ENCODE results near the gene GFRA1.

The GFRA1 gene

GRCh38 chr10:116226053-116226452 is 47.0 kb downstream of the GFRA1 start:
- no peak overlapping the region for H3K9ac ChIP-seq (ENCODE audit: low read depth in 1 of 2, low read length in 2 of 2)
- H3K9me3 ChIP-seq (ENCODE audit: control insufficient read depth in 2 of 2, low read length in 2 of 2): no peaks in the 10 kb centered on the region
- no peaks in the 10 kb centered on the region for H3K36me3 ChIP-seq (ENCODE audit: control insufficient read depth in 2 of 2, insufficient read depth in 2 of 2, low read length in 2 of 2)
- H3K27ac ChIP-seq (ENCODE audit: low read depth in 2 of 2, low read length in 2 of 2): no peak overlapping the region
- no peaks in the 10 kb centered on the region for H3K4me1 ChIP-seq (ENCODE audit: control insufficient read depth in 2 of 2, insufficient read depth in 2 of 2, low read length in 2 of 2)
- no peak overlapping the region for H3K4me3 ChIP-seq (ENCODE audit: low read length in 2 of 2)
- no peaks in the 10 kb centered on the region for H3K27me3 ChIP-seq (ENCODE audit: control insufficient read depth in 2 of 2, insufficient read depth in 2 of 2, low read length in 2 of 2)

DNA sequence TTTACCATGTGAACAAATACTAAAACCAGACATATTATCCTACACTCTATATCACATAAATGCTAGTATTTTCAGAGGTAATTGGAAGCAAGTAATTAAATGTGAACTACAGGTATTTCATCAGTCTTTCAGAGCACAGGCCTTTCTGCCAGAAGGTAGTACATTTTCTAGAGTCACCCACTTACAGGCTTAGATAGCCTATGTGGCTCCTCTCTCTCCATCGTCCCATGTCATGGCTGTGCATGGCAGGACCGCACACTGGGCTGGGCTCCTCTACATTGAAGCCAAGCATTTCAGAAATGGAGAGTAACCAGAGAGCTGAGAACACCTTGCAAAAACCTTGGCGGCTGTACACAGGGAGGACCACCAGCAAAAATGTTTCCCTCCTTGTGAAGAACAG is 49.7 kb downstream of the GFRA1 start:
- H3K9me3 ChIP-seq (ENCODE audit: control insufficient read depth in 2 of 2, low read length in 2 of 2): no peaks in the 10 kb centered on the region
- H3K27ac ChIP-seq (ENCODE audit: low read depth in 2 of 2, low read length in 2 of 2): no peak overlapping the region
- H3K27me3 ChIP-seq (ENCODE audit: control insufficient read depth in 2 of 2, insufficient read depth in 2 of 2, low read length in 2 of 2): no peaks in the 10 kb centered on the region
- H3K36me3 ChIP-seq (ENCODE audit: control insufficient read depth in 2 of 2, insufficient read depth in 2 of 2, low read length in 2 of 2): no peaks in the 10 kb centered on the region
- no peak overlapping the region for H3K4me3 ChIP-seq (ENCODE audit: low read length in 2 of 2)
- no peaks in the 10 kb centered on the region for H3K4me1 ChIP-seq (ENCODE audit: control insufficient read depth in 2 of 2, insufficient read depth in 2 of 2, low read length in 2 of 2)
- H3K9ac ChIP-seq (ENCODE audit: low read depth in 1 of 2, low read length in 2 of 2): no peak overlapping the region

DNA sequence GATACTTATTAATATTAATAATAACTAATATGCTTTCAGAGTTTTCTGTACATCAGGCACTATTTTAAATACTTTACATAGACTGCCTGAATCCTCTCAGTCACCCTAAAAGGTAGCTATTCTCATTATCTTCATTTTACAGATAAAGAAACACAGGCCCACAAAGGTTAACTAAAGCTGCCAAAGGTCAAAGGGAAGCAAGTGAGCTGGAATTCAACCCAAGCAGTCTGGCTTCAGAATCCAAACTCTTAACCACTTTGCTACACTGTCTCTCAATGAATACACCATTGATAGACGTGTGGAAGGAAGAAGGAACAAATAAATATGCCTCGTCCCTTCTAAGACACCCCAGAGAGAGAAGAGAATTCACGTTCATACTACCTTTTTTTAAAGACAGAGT is 52.0 kb downstream of the GFRA1 start:
- H3K27me3 ChIP-seq (ENCODE audit: control insufficient read depth in 2 of 2, insufficient read depth in 2 of 2, low read length in 2 of 2): no peaks in the 10 kb centered on the region
- no peak overlapping the region for H3K27ac ChIP-seq (ENCODE audit: low read depth in 2 of 2, low read length in 2 of 2)
- no peak overlapping the region for H3K9ac ChIP-seq (ENCODE audit: low read depth in 1 of 2, low read length in 2 of 2)
- no peaks in the 10 kb centered on the region for H3K36me3 ChIP-seq (ENCODE audit: control insufficient read depth in 2 of 2, insufficient read depth in 2 of 2, low read length in 2 of 2)
- H3K9me3 ChIP-seq (ENCODE audit: control insufficient read depth in 2 of 2, low read length in 2 of 2): no peaks in the 10 kb centered on the region
- H3K4me3 ChIP-seq (ENCODE audit: low read length in 2 of 2): no peak overlapping the region
- no peaks in the 10 kb centered on the region for H3K4me1 ChIP-seq (ENCODE audit: control insufficient read depth in 2 of 2, insufficient read depth in 2 of 2, low read length in 2 of 2)

DNA sequence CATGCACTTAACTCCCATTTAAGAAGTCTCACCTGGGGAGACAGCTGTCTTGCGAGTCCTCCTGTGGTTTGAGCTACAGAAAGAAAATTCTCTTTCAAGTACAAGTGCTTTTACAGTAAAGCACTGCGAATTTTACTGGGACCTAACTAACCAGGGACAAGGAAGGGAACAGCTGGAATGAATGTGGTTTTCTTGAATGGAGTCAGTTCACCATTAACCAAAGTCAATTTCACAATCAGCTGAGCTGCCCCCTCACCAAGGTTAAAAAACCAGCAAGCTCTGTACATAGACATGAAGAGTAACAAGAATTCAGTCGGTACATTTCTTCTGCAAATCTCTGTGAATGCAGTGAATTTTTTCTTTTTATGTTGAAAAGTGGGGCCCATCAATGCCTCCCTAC is 56.3 kb downstream of the GFRA1 start:
- no peaks in the 10 kb centered on the region for H3K27me3 ChIP-seq (ENCODE audit: control insufficient read depth in 2 of 2, insufficient read depth in 2 of 2, low read length in 2 of 2)
- no peak overlapping the region for H3K27ac ChIP-seq (ENCODE audit: low read depth in 2 of 2, low read length in 2 of 2)
- H3K9me3 ChIP-seq (ENCODE audit: control insufficient read depth in 2 of 2, low read length in 2 of 2): no peaks in the 10 kb centered on the region
- no peak overlapping the region for H3K4me3 ChIP-seq (ENCODE audit: low read length in 2 of 2)
- no peak overlapping the region for H3K9ac ChIP-seq (ENCODE audit: low read depth in 1 of 2, low read length in 2 of 2)
- no peaks in the 10 kb centered on the region for H3K4me1 ChIP-seq (ENCODE audit: control insufficient read depth in 2 of 2, insufficient read depth in 2 of 2, low read length in 2 of 2)
- no peaks in the 10 kb centered on the region for H3K36me3 ChIP-seq (ENCODE audit: control insufficient read depth in 2 of 2, insufficient read depth in 2 of 2, low read length in 2 of 2)

- no peaks in the 10 kb centered on the region for H3K36me3 ChIP-seq (ENCODE audit: control insufficient read depth in 2 of 2, insufficient read depth in 2 of 2, low read length in 2 of 2)
- no peaks in the 10 kb centered on the region for H3K4me1 ChIP-seq (ENCODE audit: control insufficient read depth in 2 of 2, insufficient read depth in 2 of 2, low read length in 2 of 2)
Measured at GRCh38 chr10:116215651-116216050, 57.4 kb downstream of the GFRA1 start.

GRCh38 chr10:116211682-116212081 is 61.3 kb downstream of the GFRA1 start:
- Histone ChIP-seq H3K36me3 (ENCODE audit: control insufficient read depth in 2 of 2, insufficient read depth in 2 of 2, low read length in 2 of 2) (no peaks in the 10 kb centered on the region), H3K4me3 (ENCODE audit: low read length in 2 of 2) (no peak overlapping the region), H3K27ac (ENCODE audit: low read depth in 2 of 2, low read length in 2 of 2) (no peak overlapping the region), H3K9ac (ENCODE audit: low read depth in 1 of 2, low read length in 2 of 2) (no peak overlapping the region), H3K4me1 (ENCODE audit: control insufficient read depth in 2 of 2, insufficient read depth in 2 of 2, low read length in 2 of 2) (no peaks in the 10 kb centered on the region), H3K27me3 (ENCODE audit: control insufficient read depth in 2 of 2, insufficient read depth in 2 of 2, low read length in 2 of 2) (no peaks in the 10 kb centered on the region), H3K9me3 (ENCODE audit: control insufficient read depth in 2 of 2, low read length in 2 of 2) (no peaks in the 10 kb centered on the region)

More at GRCh38 chr10:116215651-116216050, 57.4 kb downstream of the GFRA1 start:
- Histone ChIP-seq H3K9ac (ENCODE audit: low read depth in 1 of 2, low read length in 2 of 2) (no peak overlapping the region), H3K4me3 (ENCODE audit: low read length in 2 of 2) (no peak overlapping the region), H3K9me3 (ENCODE audit: control insufficient read depth in 2 of 2, low read length in 2 of 2) (no peaks in the 10 kb centered on the region), H3K27ac (ENCODE audit: low read depth in 2 of 2, low read length in 2 of 2) (no peak overlapping the region), H3K27me3 (ENCODE audit: control insufficient read depth in 2 of 2, insufficient read depth in 2 of 2, low read length in 2 of 2) (no peaks in the 10 kb centered on the region)

GRCh38 chr10:116210588-116211346 is 62.2 kb downstream of the GFRA1 start:
- no peaks in the 10 kb centered on the region for H3K27me3 ChIP-seq (ENCODE audit: control insufficient read depth in 2 of 2, insufficient read depth in 2 of 2, low read length in 2 of 2)
- H3K4me3 ChIP-seq (ENCODE audit: low read length in 2 of 2): no peak overlapping the region
- H3K4me1 ChIP-seq (ENCODE audit: control insufficient read depth in 2 of 2, insufficient read depth in 2 of 2, low read length in 2 of 2): no peaks in the 10 kb centered on the region
- H3K9me3 ChIP-seq (ENCODE audit: control insufficient read depth in 2 of 2, low read length in 2 of 2): no peaks in the 10 kb centered on the region
- no peak overlapping the region for H3K27ac ChIP-seq (ENCODE audit: low read depth in 2 of 2, low read length in 2 of 2)
- H3K9ac ChIP-seq (ENCODE audit: low read depth in 1 of 2, low read length in 2 of 2): no peak overlapping the region
- no peaks in the 10 kb centered on the region for H3K36me3 ChIP-seq (ENCODE audit: control insufficient read depth in 2 of 2, insufficient read depth in 2 of 2, low read length in 2 of 2)

- Histone ChIP-seq H3K9me3 (ENCODE audit: control insufficient read depth in 2 of 2, low read length in 2 of 2) (no peaks in the 10 kb centered on the region), H3K4me3 (ENCODE audit: low read length in 2 of 2) (no peak overlapping the region), H3K27ac (ENCODE audit: low read depth in 2 of 2, low read length in 2 of 2) (no peak overlapping the region), H3K4me1 (ENCODE audit: control insufficient read depth in 2 of 2, insufficient read depth in 2 of 2, low read length in 2 of 2) (no peaks in the 10 kb centered on the region), H3K36me3 (ENCODE audit: control insufficient read depth in 2 of 2, insufficient read depth in 2 of 2, low read length in 2 of 2) (no peaks in the 10 kb centered on the region), H3K27me3 (ENCODE audit: control insufficient read depth in 2 of 2, insufficient read depth in 2 of 2, low read length in 2 of 2) (no peaks in the 10 kb centered on the region), H3K9ac (ENCODE audit: low read depth in 1 of 2, low read length in 2 of 2) (no peak overlapping the region)
Measured at GRCh38 chr10:116209781-116210180, 63.2 kb downstream of the GFRA1 start.

DNA sequence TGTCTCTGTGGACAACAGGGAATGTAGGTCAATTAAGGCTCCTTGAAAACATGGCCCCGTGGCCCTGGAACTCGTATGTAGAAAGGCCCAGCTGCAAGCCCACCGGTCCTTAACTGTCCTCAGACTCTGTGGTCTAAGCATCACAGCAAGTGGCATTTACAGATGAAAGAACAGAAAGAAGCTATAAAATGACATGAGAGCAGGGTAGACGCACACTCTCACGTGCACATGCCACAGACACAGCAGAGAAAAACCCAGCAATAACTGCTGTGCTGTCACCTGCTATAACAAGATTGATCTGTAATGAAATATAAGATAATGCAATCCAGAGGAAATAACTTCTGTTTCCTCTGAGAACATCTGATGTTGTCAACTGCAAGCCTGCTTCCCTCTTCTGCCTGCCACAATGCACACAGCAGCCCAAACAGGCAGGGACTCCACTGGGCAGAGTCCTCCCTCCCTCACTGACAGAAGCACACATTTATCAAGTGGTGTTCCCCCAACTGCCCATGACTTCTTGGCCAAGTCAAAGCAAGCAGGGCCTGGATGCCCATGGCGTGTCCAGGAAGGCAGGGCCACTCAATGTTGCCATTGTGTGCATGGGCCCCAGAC is 63.9 kb downstream of the GFRA1 start:
- no peak overlapping the region for H3K4me3 ChIP-seq (ENCODE audit: low read length in 2 of 2)
- H3K4me1 ChIP-seq (ENCODE audit: control insufficient read depth in 2 of 2, insufficient read depth in 2 of 2, low read length in 2 of 2): no peaks in the 10 kb centered on the region
- no peaks in the 10 kb centered on the region for H3K27me3 ChIP-seq (ENCODE audit: control insufficient read depth in 2 of 2, insufficient read depth in 2 of 2, low read length in 2 of 2)
- H3K36me3 ChIP-seq (ENCODE audit: control insufficient read depth in 2 of 2, insufficient read depth in 2 of 2, low read length in 2 of 2): no peaks in the 10 kb centered on the region
- no peaks in the 10 kb centered on the region for H3K9me3 ChIP-seq (ENCODE audit: control insufficient read depth in 2 of 2, low read length in 2 of 2)
- H3K27ac ChIP-seq (ENCODE audit: low read depth in 2 of 2, low read length in 2 of 2): no peak overlapping the region
- no peak overlapping the region for H3K9ac ChIP-seq (ENCODE audit: low read depth in 1 of 2, low read length in 2 of 2)

GRCh38 chr10:116207690-116208089 is 65.3 kb downstream of the GFRA1 start:
- no peaks in the 10 kb centered on the region for H3K9me3 ChIP-seq (ENCODE audit: control insufficient read depth in 2 of 2, low read length in 2 of 2)
- no peak overlapping the region for H3K4me3 ChIP-seq (ENCODE audit: low read length in 2 of 2)
- H3K27ac ChIP-seq (ENCODE audit: low read depth in 2 of 2, low read length in 2 of 2): no peak overlapping the region
- no peak overlapping the region for H3K9ac ChIP-seq (ENCODE audit: low read depth in 1 of 2, low read length in 2 of 2)
- H3K4me1 ChIP-seq (ENCODE audit: control insufficient read depth in 2 of 2, insufficient read depth in 2 of 2, low read length in 2 of 2): no peaks in the 10 kb centered on the region
- H3K27me3 ChIP-seq (ENCODE audit: control insufficient read depth in 2 of 2, insufficient read depth in 2 of 2, low read length in 2 of 2): no peaks in the 10 kb centered on the region
- H3K36me3 ChIP-seq (ENCODE audit: control insufficient read depth in 2 of 2, insufficient read depth in 2 of 2, low read length in 2 of 2): no peaks in the 10 kb centered on the region
